NB4 (cell line): Measurements from ENCODE around the gene MSI2.

Experiments used
- DNase-seq: peaks from one replicate; pipeline ENCODE4 v3.0.0; 2010; ENCODE audit warnings: low read depth
- H3K4me3 ChIP-seq: one replicate; pipeline ENCODE4 v1.5.1; 2011; ENCODE audit warnings: mild to moderate bottlenecking, low read depth, low read length, moderate library complexity
- CTCF ChIP-seq: IDR thresholded peaks from one replicate; pipeline ENCODE4 v1.5.1; 2012; ENCODE audit warnings: low read depth, low read length
- MAX ChIP-seq: IDR thresholded peaks from 2 replicates; pipeline ENCODE4 v1.6.1; 2011; ENCODE audit warnings: low read depth, low read length
- MYC ChIP-seq: IDR thresholded peaks from 2 replicates; pipeline ENCODE4 v1.6.1; 2011; ENCODE audit warnings: low read depth, low read length
- POLR2A ChIP-seq: IDR thresholded peaks from 2 replicates; pipeline ENCODE4 v1.6.1; 2011; ENCODE audit warnings: mild to moderate bottlenecking; ENCODE audit not compliant: insufficient read length; ENCODE audit errors: extremely low read depth

The MSI2 gene

GRCh38 chr17:57682701-57683100 lies 426.4 kb downstream of the MSI2 start:
- no peak for TF ChIP-seq MYC
- TF ChIP-seq MAX = no peak
- TF ChIP-seq CTCF = no peak
- no peak for TF ChIP-seq POLR2A
- H3K4me3 ChIP-seq = no peak overlapping the region
- DNase-seq = no peak

GRCh38 chr17:57684711-57685498 lies 428.6 kb downstream of the MSI2 start:
- H3K4me3 ChIP-seq = no peak overlapping the region
- DNase-seq = no peak
- TF ChIP-seq POLR2A (no peak), MYC (no peak), MAX (no peak), CTCF (no peak)

- no peak overlapping the region for H3K4me3 ChIP-seq
- no peak for DNase-seq
- TF ChIP-seq MYC = no peak
- no peak for TF ChIP-seq CTCF
- TF ChIP-seq POLR2A = no peak
- TF ChIP-seq MAX = no peak
These were observed 429.3 kb downstream of the MSI2 start for GRCh38 chr17:57685499-57686132.

GRCh38 chr17:57687642-57688041 lies 431.3 kb downstream of the MSI2 start:
- DNase-seq = no peak
- no peak overlapping the region for H3K4me3 ChIP-seq
- TF ChIP-seq MYC (no peak), POLR2A (no peak), CTCF (no peak), MAX (no peak)

GRCh38 chr17:57689254-57689653 lies 432.9 kb downstream of the MSI2 start:
- H3K4me3 ChIP-seq = no peak overlapping the region
- DNase-seq = peak; percentile 22
- TF ChIP-seq MYC (no peak), MAX (no peak), CTCF (no peak), POLR2A (no peak)
